Fibroblast of skin of right quadriceps (primary cell): Measurements from ENCODE around the gene OVAAL.
"Not testable (repeated sequence)": the region's sequence is repeated elsewhere in the genome, so short reads cannot be mapped to it uniquely, and the experiment has no call there.

Source experiments
- DNase-seq: peaks from one replicate; pipeline ENCODE4 v3.0.0-alpha.2; 2013

The OVAAL gene

GRCh38 chr1:180540697-180541594 is 17.8 kb upstream of the OVAAL start:
- DNase-seq: peak; percentile 42

DNA sequence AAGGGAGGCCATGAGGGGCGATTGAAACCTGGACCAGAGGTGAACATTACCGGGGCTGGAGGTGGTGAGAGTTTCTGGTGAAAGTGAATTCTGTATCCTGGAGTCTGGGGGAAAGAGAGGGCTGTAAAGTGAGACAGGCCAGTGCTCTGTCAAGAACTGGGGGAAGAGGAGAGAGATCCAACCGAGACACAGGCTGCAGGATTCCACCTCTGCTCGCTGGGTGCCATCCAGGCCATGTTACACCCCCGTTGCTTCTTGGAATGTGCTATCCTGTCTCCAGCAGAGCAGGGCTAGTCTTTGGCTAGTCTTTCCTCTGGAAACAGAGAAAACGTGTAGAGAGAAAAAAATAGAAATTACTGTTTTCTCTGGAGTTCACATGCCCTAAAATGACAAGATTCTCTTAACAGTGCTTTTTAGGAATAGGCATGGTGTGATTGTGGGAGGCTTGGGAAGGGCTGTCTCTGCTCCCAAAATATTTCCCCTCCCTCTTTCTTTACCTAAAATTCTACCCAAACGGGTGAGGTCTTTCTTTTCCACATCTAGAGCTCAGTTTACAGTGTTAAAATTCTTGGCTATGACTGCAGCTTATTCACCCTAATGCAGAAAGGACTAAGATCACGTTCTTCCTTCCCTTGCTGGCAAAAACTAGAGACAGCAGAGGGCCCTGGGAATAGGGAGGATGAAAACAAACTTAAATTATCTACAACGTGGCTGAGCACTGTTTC is 16.5 kb upstream of the OVAAL start:
- no peak for DNase-seq

DNA sequence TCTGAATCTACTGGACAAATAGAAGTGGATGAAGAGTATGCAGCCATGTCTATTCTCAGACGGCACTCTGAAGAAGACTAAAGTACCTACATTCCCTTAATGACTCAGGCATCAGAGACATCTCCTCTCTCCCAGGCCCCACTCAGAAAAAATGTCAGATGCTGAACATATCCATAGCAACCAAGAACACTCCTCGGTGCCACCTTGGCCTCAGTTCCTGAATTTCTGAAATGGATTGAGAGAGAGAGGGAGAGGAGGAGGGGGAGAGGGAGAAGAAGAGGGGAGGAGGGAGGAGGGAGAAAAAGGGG is 16.0 kb upstream of the OVAAL start:
- peak; percentile 35 for DNase-seq

DNA sequence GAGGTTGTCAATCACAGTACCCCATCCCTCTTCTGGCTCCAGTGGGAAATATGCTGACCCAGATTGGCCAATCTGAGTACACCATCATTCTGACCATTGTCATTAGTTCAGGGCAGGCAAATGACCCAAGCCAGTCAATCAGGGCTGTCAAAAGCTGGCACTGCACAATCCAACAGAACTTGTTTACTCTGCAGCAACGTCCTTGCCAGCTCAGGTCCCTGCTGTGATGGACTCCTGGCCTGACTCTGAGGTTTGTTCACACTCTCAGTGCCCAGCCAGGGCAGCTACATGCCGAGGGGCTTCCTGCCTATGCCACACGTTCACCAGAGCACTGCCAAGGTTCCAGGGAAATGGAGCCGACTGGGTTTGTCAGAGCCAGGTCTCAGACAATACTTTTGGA is 14.7 kb upstream of the OVAAL start:
- no peak for DNase-seq

GRCh38 chr1:180545991-180546390 is 12.8 kb upstream of the OVAAL start:
- no peak for DNase-seq

DNA sequence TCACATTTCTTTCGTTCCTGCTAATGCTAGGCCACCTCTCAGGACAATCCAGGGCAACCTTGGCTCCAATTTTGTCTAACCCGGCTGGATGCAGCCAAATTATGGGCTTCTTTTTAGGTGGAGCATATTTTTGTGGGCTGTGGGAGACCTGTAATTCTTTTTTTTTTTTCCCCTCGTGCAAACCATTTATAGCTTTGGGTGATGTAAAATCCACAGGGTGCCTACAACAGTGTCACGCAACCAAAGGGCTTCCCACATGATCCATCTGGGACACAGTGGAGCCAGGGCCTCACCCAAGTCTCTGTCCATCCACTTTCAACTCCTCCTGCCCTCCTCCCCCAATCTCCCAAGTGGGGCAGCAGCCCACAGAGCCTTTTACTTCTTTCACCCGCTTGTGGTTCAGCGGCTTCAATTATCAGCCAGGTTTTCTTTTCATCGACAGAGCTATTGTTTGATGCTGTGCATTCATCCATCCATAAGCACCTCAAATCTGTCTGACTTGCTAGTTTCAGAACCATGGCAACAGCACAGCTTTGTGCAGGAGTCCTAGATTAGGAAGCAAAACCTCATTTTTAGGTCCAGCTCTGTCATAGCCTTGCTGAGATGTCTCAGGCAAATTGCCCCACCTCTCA is 10.0 kb upstream of the OVAAL start:
- DNase-seq: no peak

DNA sequence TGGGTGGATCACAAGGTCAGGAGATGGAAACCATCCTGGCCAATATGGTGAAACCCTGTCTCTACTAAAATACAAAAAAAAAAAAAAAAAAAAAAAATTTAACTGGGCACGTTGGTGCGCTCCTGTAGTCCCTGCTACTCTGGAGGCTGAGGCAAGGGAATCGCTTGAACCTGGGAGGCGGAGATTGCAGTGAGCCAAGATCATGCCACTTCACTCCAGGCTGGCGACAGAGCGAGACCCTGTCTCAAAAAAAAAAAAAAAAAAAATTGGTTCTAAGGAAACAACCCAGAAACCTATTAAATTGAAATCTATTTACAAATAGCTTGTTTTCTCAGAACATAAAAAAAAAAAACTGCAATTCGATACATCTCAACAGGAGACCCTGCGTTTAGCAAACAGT is 9.0 kb upstream of the OVAAL start:
- not testable (repeated sequence) for DNase-seq

DNA sequence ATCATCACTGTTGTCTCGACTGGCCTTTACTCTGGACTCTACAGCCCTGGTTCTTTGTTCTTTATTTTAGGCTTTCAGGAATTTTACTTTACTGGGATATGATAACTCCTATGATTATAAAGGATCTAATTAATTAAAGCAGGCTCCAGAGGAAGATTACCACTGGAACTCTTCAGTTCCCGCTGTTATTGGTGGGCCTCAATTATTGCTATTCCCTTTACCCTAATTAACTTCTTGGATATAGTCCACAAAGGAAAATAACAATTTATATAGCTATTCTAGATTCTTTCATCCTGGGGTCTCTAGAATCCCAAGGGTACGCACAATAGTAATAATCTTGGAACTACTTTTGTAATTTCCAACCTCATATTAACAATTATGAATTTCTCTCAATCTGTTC is 8.5 kb upstream of the OVAAL start:
- no peak for DNase-seq

DNA sequence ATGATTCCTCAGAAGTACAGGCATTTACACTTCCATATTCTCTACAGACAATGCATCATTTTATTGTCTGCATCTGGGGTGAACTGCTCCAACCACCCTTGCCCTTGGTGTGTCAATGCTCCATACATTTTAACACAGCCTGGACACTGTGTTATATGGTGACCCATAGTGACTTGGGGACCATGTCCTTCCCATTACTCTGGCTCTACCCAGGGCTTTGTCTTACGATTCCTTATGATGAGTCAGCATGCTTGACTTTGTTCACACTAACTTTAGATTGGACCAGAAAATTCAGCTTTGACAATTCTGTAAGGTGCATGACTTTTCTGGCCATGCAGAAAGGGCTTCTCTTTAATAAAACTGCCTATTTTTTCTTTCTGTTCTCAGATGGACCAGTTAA is 6.8 kb upstream of the OVAAL start:
- no peak for DNase-seq

DNA sequence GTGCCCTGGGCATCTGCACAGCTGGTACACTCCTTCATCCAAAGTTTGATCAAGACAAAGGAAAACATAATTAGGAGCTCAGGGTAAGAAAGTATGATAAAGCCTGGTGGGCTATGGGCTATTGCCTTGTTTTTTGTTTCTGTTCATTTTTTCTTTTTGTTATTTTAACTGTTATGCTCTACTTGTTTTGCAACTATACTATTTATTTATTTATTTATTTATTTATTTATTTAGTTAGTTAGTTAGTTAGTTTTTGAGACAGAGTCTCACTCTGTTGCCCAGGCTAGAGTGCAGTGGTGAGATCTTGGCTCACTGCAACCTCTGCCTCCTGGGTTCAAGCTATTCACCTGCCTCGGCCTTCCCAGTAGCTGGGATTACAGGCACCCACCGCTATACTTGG is 5.7 kb upstream of the OVAAL start:
- not testable (repeated sequence) for DNase-seq

GRCh38 chr1:180555411-180555810 is 3.4 kb upstream of the OVAAL start:
- DNase-seq: no peak

GRCh38 chr1:180560200-180560867 is 1.6 kb downstream of the OVAAL start:
- DNase-seq: no peak

DNA sequence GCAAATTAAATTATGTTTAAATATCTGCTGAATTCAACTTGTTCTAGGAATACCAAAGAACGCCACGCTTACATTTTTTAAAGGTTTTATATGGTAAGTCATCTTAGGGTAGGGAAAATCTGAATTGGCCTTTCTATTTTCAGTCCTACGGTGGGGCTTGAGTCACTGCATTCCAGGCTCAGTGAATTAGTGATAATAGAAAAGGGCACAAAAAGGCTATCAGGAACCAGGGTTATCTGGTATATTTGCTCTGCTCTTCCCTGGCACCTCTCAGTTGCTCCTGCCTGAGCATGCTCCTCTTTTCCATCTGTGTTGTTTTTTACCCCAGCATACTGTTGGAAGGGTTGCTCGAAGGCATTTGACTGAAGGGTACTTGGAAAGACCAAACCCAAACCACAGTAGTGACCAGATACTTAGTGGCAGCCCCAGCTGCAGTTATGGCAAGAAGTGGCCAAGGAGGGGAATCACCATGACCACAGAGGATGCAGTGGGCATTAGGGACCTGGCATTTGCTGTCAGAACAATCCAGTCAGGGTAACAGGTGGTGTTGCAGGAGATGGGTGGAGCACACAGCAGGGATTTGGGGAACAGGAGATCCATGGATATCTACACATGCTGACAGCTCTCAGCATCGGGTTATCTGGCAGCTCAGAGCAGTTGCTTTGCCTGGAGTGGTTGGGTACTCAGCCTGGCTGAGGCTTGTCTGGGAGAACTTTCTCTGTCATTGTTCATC is 2.3 kb downstream of the OVAAL start:
- DNase-seq: peak; percentile 29

- DNase-seq: no peak
Observed at GRCh38 chr1:180562640-180563025, 3.9 kb downstream of the OVAAL start.

DNA sequence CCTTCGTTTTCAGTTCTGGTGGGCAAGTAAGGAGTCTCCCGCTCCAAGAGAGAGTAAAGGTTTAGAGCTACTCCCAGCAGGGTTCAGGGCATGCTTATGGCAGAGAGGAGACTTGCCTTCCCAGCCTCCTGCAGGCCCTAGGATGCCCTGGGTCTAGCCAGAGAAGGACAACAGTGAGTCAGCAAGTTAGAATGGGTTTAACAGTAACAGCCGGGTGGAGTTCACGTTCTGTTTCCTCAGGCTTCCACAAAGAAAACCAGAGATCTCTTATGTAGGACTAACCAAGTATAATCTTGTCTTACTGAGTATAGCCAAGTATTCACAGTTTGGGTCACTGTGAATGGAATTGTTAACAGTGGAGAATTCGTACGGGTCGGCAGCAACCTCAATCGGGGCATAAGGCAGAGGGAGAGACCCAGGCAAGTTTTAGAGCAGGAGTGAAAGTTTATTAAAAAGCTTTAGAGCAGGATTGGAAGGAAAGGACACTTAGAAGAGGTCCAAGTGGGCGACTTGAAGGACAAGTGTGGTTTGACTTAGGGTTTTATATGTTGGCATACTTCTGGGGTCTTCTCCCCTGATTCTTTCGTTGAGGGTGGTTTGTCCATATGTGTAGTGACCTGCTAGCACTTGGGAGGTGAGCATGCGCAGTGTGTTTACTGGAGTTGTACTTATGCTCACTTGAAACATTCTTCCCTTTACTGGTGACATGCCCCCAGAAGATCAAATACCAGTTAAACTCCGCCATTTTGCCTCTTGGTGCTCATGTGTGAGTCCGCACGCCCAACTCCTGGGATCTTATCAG is 4.5 kb downstream of the OVAAL start:
- DNase-seq: peak; percentile 37

DNA sequence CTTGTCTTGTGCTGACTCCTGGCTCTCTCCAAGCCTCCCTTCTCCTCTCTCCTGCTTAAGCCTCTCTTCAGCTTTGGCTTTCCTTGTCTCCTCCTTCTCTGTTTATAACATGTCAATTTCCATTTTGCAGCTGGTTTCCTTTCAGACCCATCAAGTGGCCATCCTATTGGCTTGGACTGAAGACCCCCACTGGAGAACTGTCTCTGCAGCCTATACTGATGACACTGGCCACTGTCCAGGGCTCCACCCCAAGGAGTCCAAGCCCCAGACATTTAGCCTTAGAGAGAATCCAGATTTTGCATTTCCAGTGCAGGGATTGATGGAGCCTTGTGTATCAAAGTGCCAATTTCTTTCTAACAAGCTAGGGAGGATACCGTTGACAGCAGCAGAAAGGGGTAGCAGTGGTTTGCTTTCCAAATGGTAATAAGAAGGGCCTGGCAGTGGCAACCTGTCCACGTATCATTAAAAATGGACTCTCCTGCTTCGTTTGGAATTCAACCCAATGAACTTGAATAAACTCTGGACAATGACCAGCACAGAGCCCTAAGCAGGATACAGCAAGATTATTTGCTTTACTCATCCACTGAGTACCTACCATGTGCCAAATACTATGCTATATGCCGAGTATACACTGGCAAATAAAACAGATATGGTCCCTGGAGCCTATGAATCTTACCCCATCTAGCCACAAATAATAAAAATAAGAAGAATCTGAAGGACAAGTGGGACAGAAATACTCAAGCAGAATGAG is 6.5 kb downstream of the OVAAL start:
- DNase-seq: no peak

- DNase-seq: no peak
Observed at GRCh38 chr1:180566026-180566425, 7.3 kb downstream of the OVAAL start.

- DNase-seq: no peak
Observed at GRCh38 chr1:180566495-180566894, 7.7 kb downstream of the OVAAL start.

- no peak for DNase-seq
Observed at GRCh38 chr1:180567654-180568053, 8.9 kb downstream of the OVAAL start.

DNA sequence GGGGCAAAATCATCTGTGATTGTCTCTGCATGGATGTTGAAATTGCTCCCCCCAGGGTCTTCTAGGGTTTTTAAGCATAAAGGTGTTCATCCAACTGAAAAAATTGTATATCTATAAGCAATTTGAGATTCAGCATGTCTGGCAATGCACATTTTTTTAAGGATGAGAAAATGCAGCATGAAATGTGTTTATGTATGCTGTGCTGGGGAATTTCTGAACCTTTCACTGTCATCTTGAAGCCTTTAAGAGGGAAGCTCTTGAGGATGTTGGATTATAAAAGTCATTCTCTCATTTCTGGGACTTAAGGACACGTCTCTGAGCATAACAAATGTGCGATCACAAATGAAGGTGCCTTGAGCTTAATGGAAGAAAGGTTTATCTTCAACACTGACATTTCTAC is 9.4 kb downstream of the OVAAL start:
- no peak for DNase-seq
